Liver (tissue), 9 donors: Measurements from ENCODE around the gene ID4. TPM values are rescaled to one million over a fixed set of nuclear protein-coding genes. Genes with fewer than 3 reads are reported as not detected.

Experiments used
- DNase-seq: peaks from one replicate; pipeline ENCODE4 v3.0.0-alpha.2; 2017; ENCODE audit warnings: low spot score
- H3K27ac ChIP-seq, 2 donors: one replicate each; pipeline ENCODE4 v1.7.0; 2013; ENCODE audit warnings: inconsistent platforms in 2 of 2, low read length in 2 of 2, control low read depth in 1 of 2, low read depth in 1 of 2, mild to moderate bottlenecking in 1 of 2
- H3K27me3 ChIP-seq, 4 donors: one replicate each; pipeline versions ENCODE4 v1.6.1 to v1.7.0; 2013; ENCODE audit warnings: low read length in 3 of 4, inconsistent platforms in 1 of 4, mild to moderate bottlenecking in 1 of 4, moderate library complexity in 1 of 4; ENCODE audit not compliant: control insufficient read depth in 4 of 4, insufficient read depth in 4 of 4
- H3K36me3 ChIP-seq, 4 donors: one replicate each; pipeline versions ENCODE4 v1.6.1 to v1.7.0; 2013; ENCODE audit warnings: low read length in 3 of 4, mild to moderate bottlenecking in 3 of 4, low read depth in 1 of 4, moderate library complexity in 1 of 4; ENCODE audit not compliant: control insufficient read depth in 4 of 4, insufficient read depth in 3 of 4
- H3K4me1 ChIP-seq, 4 donors: one replicate each; pipeline versions ENCODE4 v1.6.1 to v1.7.0; 2013; ENCODE audit warnings: low read length in 3 of 4, mild to moderate bottlenecking in 3 of 4, moderate library complexity in 1 of 4; ENCODE audit not compliant: control insufficient read depth in 4 of 4, insufficient read depth in 4 of 4
- H3K4me3 ChIP-seq, 3 donors: one replicate each; pipeline versions ENCODE4 v1.6.1 to v1.7.0; 2013; ENCODE audit warnings: low read length in 3 of 3, control low read depth in 1 of 3, low read depth in 1 of 3, mild to moderate bottlenecking in 1 of 3
- H3K9ac ChIP-seq, 2 donors: one replicate each; pipeline ENCODE4 v1.7.0; 2013; ENCODE audit warnings: low read length in 2 of 2, mild to moderate bottlenecking in 2 of 2, moderate library complexity in 2 of 2, control low read depth in 1 of 2, low read depth in 1 of 2
- H3K9me3 ChIP-seq, 4 donors: one replicate each; pipeline versions ENCODE4 v1.6.1 to v1.7.0; 2013; ENCODE audit warnings: low read length in 3 of 4; ENCODE audit not compliant: control insufficient read depth in 4 of 4
- ATF3 ChIP-seq: IDR thresholded peaks from 2 replicates; pipeline ENCODE4 v1.6.1; 2016; ENCODE audit warnings: antibody characterized with exemption
- CTCF ChIP-seq: fragments of 150-350 bp; IDR thresholded peaks from 2 replicates; pipeline ENCODE4 v1.5.1; 2017; ENCODE audit warnings: improper control_type of control experiment, low read depth, low read length; ENCODE audit not compliant: missing input control
- EGR1 ChIP-seq, 2 donors: IDR thresholded peaks; 2 replicates each; pipeline ENCODE4 v1.6.1; 2016 to 2018; ENCODE audit warnings: antibody characterized with exemption in 2 of 2, low read depth in 2 of 2
- FOXA1 ChIP-seq: IDR thresholded peaks from 2 replicates; pipeline ENCODE4 v1.6.1; 2016; ENCODE audit warnings: antibody characterized with exemption
- FOXA2 ChIP-seq: IDR thresholded peaks from 2 replicates; pipeline ENCODE4 v1.6.1; 2016; ENCODE audit warnings: antibody characterized with exemption
- HNF4A ChIP-seq, 2 donors: conservative IDR thresholded peaks; 2 replicates each; pipeline ENCODE4 v1.6.1; 2016; ENCODE audit warnings: antibody characterized with exemption in 2 of 2, mild to moderate bottlenecking in 2 of 2
- HNF4G ChIP-seq: IDR thresholded peaks from 2 replicates; pipeline ENCODE4 v1.6.1; 2016; ENCODE audit warnings: antibody characterized with exemption
- JUND ChIP-seq, 2 donors: IDR thresholded peaks; 2 replicates each; pipeline ENCODE4 v1.6.1; 2016; ENCODE audit warnings: antibody characterized with exemption in 2 of 2
- MAX ChIP-seq: IDR thresholded peaks from 2 replicates; pipeline ENCODE4 v1.6.1; 2016; ENCODE audit warnings: antibody characterized with exemption
- RAD21 ChIP-seq, 2 donors: IDR thresholded peaks; 2 replicates each; pipeline ENCODE4 v1.6.1; 2016; ENCODE audit warnings: antibody characterized with exemption in 2 of 2, mild to moderate bottlenecking in 2 of 2
- REST ChIP-seq: IDR thresholded peaks from 2 replicates; pipeline ENCODE4 v1.6.1; 2016; ENCODE audit warnings: antibody characterized with exemption, mild to moderate bottlenecking
- RXRA ChIP-seq, 2 donors: IDR thresholded peaks; 2 replicates each; pipeline ENCODE4 v1.6.1; 2017 to 2018; ENCODE audit warnings: antibody characterized with exemption in 2 of 2, mild to moderate bottlenecking in 1 of 2
- SP1 ChIP-seq: IDR thresholded peaks from 2 replicates; pipeline ENCODE4 v1.6.1; 2018; ENCODE audit warnings: antibody characterized with exemption, mild to moderate bottlenecking
- TAF1 ChIP-seq: conservative IDR thresholded peaks from 2 replicates; pipeline ENCODE4 v1.6.1; 2016; ENCODE audit warnings: antibody characterized with exemption, mild to moderate bottlenecking
- ZBTB33 ChIP-seq: IDR thresholded peaks from 2 replicates; pipeline ENCODE4 v1.6.1; 2016; ENCODE audit warnings: antibody characterized with exemption
- WGBS: extraction: QIAGEN DNeasy Blood & Tissue Kit; methylation state at CpG from one replicate; pipeline ENCODE4 v1.1.7; 2013; 5-methylcytosine and 5-hydroxymethylcytosine counted together
- polyA plus RNA-seq, 2 donors: library from polyadenylated mRNA; stranded (reverse) in 1 of 2; unstranded in 1 of 2; fragments of 200-250 nt in 1 of 2; fragments of >200 nt in 1 of 2; fragmentation: Nextera tagmentation in 1 of 2; extraction: Ambion mirVana in 1 of 2; gene quantifications; one replicate each; pipeline versions ENCODE4 v1.2.1 to v1.2.3, GENCODE V29; 2013 to 2015
- total RNA-seq, 2 donors: library from RNA; depleted of rRNA; stranded (reverse); fragments of >200 nt; gene quantifications; one replicate each; pipeline ENCODE4 v1.2.3, GENCODE V29; 2014
- donor health status: healthy.
- donor health status: healthy.
- donor health status: healthy.
- donor health status: healthy.
- donor health status: healthy.

ID4 gene
- total and polyA plus RNA-seq, 4 donors = 0.38 to 3.7 (median 1.2) TPM

- DNase-seq = no peak
- WGBS = 64% methylated on average over 4 of the region's 4 CpGs
- no peak overlapping the region for H3K4me3 ChIP-seq
- TF ChIP-seq FOXA2 (no peak), CTCF (no peak), ZBTB33 (no peak), HNF4G (no peak), RAD21 (IDR thresholded peaks at IDR 0.05) (no peak), REST (no peak), HNF4A (conservative IDR thresholded peaks at IDR 0.05) (no peak), SP1 (no peak), MAX (no peak), EGR1 (IDR thresholded peaks at IDR 0.05; ENCODE audit: low read depth in 2 of 2) (no peak), TAF1 (no peak), FOXA1 (no peak), RXRA (IDR thresholded peaks at IDR 0.05) (no peak), ATF3 (no peak), JUND (IDR thresholded peaks at IDR 0.05) (no peak)
- peaks cover 0 to 27% (median 5%) of the 10 kb centered on the region in 4 donors for H3K27me3 ChIP-seq
- no peak overlapping the region for H3K27ac ChIP-seq
- no peaks in the 10 kb centered on the region for H3K36me3 ChIP-seq
- H3K9ac ChIP-seq = no peak overlapping the region
- H3K9me3 ChIP-seq = no peaks in the 10 kb centered on the region
- H3K4me1 ChIP-seq = peaks cover 13 to 21% (median 18%) of the 10 kb centered on the region in 4 donors
Observed at GRCh38 chr6:19842030-19842615, 5.0 kb downstream of the ID4 start.

- 82% methylated on average over 2 of the region's 2 CpGs for WGBS
Observed at GRCh38 chr6:19844689-19845088, 7.5 kb downstream of the ID4 start.

More at GRCh38 chr6:19844689-19845088, 7.5 kb downstream of the ID4 start:
- H3K27me3 ChIP-seq = peaks cover 0 to 21% (median 0%) of the 10 kb centered on the region in 4 donors
- no peaks in the 10 kb centered on the region for H3K36me3 ChIP-seq
- no peak for DNase-seq
- H3K4me3 ChIP-seq = no peak overlapping the region
- no peaks in the 10 kb centered on the region for H3K9me3 ChIP-seq
- H3K27ac ChIP-seq = no peak overlapping the region
- TF ChIP-seq JUND (IDR thresholded peaks at IDR 0.05) (no peak), HNF4G (no peak), RXRA (IDR thresholded peaks at IDR 0.05) (no peak), SP1 (no peak), ATF3 (no peak)
- H3K4me1 ChIP-seq = no peaks in the 10 kb centered on the region
- no peak overlapping the region for H3K9ac ChIP-seq
